ENCODE results near the gene MAN1A2.

MAN1A2 gene

GRCh38 chr1:117403597-117403996 is 36.3 kb downstream of the MAN1A2 start:
- no peaks in the 10 kb centered on the region for H3K9me3 ChIP-seq (ENCODE audit: control insufficient read depth, low read length)
- no peak for DNase-seq
- H2BK15ac ChIP-seq (ENCODE audit: low read depth, poor library complexity, severe bottlenecking) = no peak overlapping the region
- no peak overlapping the region for H2BK12ac ChIP-seq (ENCODE audit: low read length in 2 of 2)
- H2AK5ac ChIP-seq (ENCODE audit: low read length, severe bottlenecking) = no peak overlapping the region
- H3K27me3 ChIP-seq (ENCODE audit: control insufficient read depth in 1 of 2, insufficient read depth in 1 of 2, low read length in 2 of 2) = no peaks in the 10 kb centered on the region
- H3K14ac ChIP-seq (ENCODE audit: low read length in 2 of 2) = no peak overlapping the region
- H3K27ac ChIP-seq (ENCODE audit: low read length, poor library complexity, severe bottlenecking) = no peak overlapping the region
- no peak overlapping the region for H3K18ac ChIP-seq (ENCODE audit: low read depth in 1 of 2, low read length in 2 of 2)
- H2BK5ac ChIP-seq (ENCODE audit: low read depth, low read length, poor library complexity, severe bottlenecking) = no peak overlapping the region
- no peak overlapping the region for H2AFZ ChIP-seq (ENCODE audit: low read depth, low read length)
- H3K4ac ChIP-seq (ENCODE audit: low read depth in 1 of 2, low read length in 2 of 2) = no peak overlapping the region
- H3K4me2 ChIP-seq (ENCODE audit: low read length, poor library complexity, severe bottlenecking) = no peak overlapping the region
- H3K4me1 ChIP-seq (ENCODE audit: control insufficient read depth, insufficient read depth, low read depth, low read length) = peaks cover 1% of the 10 kb centered on the region
- H3K79me1 ChIP-seq (replicated peaks; ENCODE audit: low read length, poor library complexity, severe bottlenecking) = peaks cover 20% of the 10 kb centered on the region
- no peak overlapping the region for H3K9ac ChIP-seq (ENCODE audit: low read length)
- no peak overlapping the region for H4K91ac ChIP-seq (ENCODE audit: low read length)
- H3K36me3 ChIP-seq (ENCODE audit: control insufficient read depth in 1 of 2, insufficient read depth in 2 of 2, low read depth in 1 of 2, low read length in 2 of 2) = peaks cover 0 to 22% of the 10 kb centered on the region in 2 experiments
- no peak overlapping the region for H2BK120ac ChIP-seq (ENCODE audit: low read depth, low read length)
- no peak overlapping the region for H3K23ac ChIP-seq (ENCODE audit: low read length in 2 of 2)
- H3K4me3 ChIP-seq (ENCODE audit: insufficient read depth in 1 of 2, low read depth in 1 of 2, low read length in 2 of 2) = no peak overlapping the region
- no peak overlapping the region for H4K8ac ChIP-seq (ENCODE audit: low read length)
- WGBS = 97% methylated on average over 2 of the region's 3 CpGs

GRCh38 chr1:117405042-117405441 is 37.8 kb downstream of the MAN1A2 start:
- Histone ChIP-seq H3K27ac (ENCODE audit: low read length, poor library complexity, severe bottlenecking) (no peak overlapping the region), H3K23ac (ENCODE audit: low read length in 2 of 2) (no peak overlapping the region)
- no peak for DNase-seq

GRCh38 chr1:117412472-117412871 is 45.2 kb downstream of the MAN1A2 start:
- H2AFZ ChIP-seq (ENCODE audit: low read depth, low read length) = no peak overlapping the region
- no peak overlapping the region for H3K14ac ChIP-seq (ENCODE audit: low read length in 2 of 2)
- no peak overlapping the region for H2BK15ac ChIP-seq (ENCODE audit: low read depth, poor library complexity, severe bottlenecking)
- H3K79me1 ChIP-seq (replicated peaks; ENCODE audit: low read length, poor library complexity, severe bottlenecking) = peaks cover 6% of the 10 kb centered on the region
- H3K27ac ChIP-seq (ENCODE audit: low read length, poor library complexity, severe bottlenecking) = no peak overlapping the region
- no peak overlapping the region for H2BK120ac ChIP-seq (ENCODE audit: low read depth, low read length)
- H3K4me2 ChIP-seq (ENCODE audit: low read length, poor library complexity, severe bottlenecking) = no peak overlapping the region
- H2BK5ac ChIP-seq (ENCODE audit: low read depth, low read length, poor library complexity, severe bottlenecking) = no peak overlapping the region
- no peak overlapping the region for H3K4me3 ChIP-seq (ENCODE audit: insufficient read depth in 1 of 2, low read depth in 1 of 2, low read length in 2 of 2)
- H3K36me3 ChIP-seq (ENCODE audit: control insufficient read depth in 1 of 2, insufficient read depth in 2 of 2, low read depth in 1 of 2, low read length in 2 of 2) = peaks cover 0 to 15% of the 10 kb centered on the region in 2 experiments
- H3K9me3 ChIP-seq (ENCODE audit: control insufficient read depth, low read length) = no peaks in the 10 kb centered on the region
- no peak overlapping the region for H2BK12ac ChIP-seq (ENCODE audit: low read length in 2 of 2)
- H3K9ac ChIP-seq (ENCODE audit: low read length) = no peak overlapping the region
- H3K4ac ChIP-seq (ENCODE audit: low read depth in 1 of 2, low read length in 2 of 2) = no peak overlapping the region
- no peak overlapping the region for H3K23ac ChIP-seq (ENCODE audit: low read length in 2 of 2)
- H3K27me3 ChIP-seq (ENCODE audit: control insufficient read depth in 1 of 2, insufficient read depth in 1 of 2, low read length in 2 of 2) = no peaks in the 10 kb centered on the region
- H2AK5ac ChIP-seq (ENCODE audit: low read length, severe bottlenecking) = no peak overlapping the region
- no peak overlapping the region for H4K8ac ChIP-seq (ENCODE audit: low read length)
- H3K18ac ChIP-seq (ENCODE audit: low read depth in 1 of 2, low read length in 2 of 2) = no peak overlapping the region
- no peak overlapping the region for H4K91ac ChIP-seq (ENCODE audit: low read length)
- H3K4me1 ChIP-seq (ENCODE audit: control insufficient read depth, insufficient read depth, low read depth, low read length) = peaks cover 1% of the 10 kb centered on the region
- DNase-seq = no peak

More at GRCh38 chr1:117405042-117405441, 37.8 kb downstream of the MAN1A2 start:
- Histone ChIP-seq H2BK15ac (ENCODE audit: low read depth, poor library complexity, severe bottlenecking) (no peak overlapping the region), H3K9ac (ENCODE audit: low read length) (no peak overlapping the region), H2AFZ (ENCODE audit: low read depth, low read length) (no peak overlapping the region), H3K4me2 (ENCODE audit: low read length, poor library complexity, severe bottlenecking) (no peak overlapping the region), H2BK5ac (ENCODE audit: low read depth, low read length, poor library complexity, severe bottlenecking) (no peak overlapping the region), H4K8ac (ENCODE audit: low read length) (no peak overlapping the region), H3K79me1 (replicated peaks; ENCODE audit: low read length, poor library complexity, severe bottlenecking) (peaks cover 7% of the 10 kb centered on the region), H2BK120ac (ENCODE audit: low read depth, low read length) (no peak overlapping the region), H4K91ac (ENCODE audit: low read length) (no peak overlapping the region), H3K27me3 (ENCODE audit: control insufficient read depth in 1 of 2, insufficient read depth in 1 of 2, low read length in 2 of 2) (no peaks in the 10 kb centered on the region), H2AK5ac (ENCODE audit: low read length, severe bottlenecking) (no peak overlapping the region), H3K4ac (ENCODE audit: low read depth in 1 of 2, low read length in 2 of 2) (no peak overlapping the region), H3K14ac (ENCODE audit: low read length in 2 of 2) (no peak overlapping the region), H3K18ac (ENCODE audit: low read depth in 1 of 2, low read length in 2 of 2) (no peak overlapping the region), H2BK12ac (ENCODE audit: low read length in 2 of 2) (no peak overlapping the region), H3K4me3 (ENCODE audit: insufficient read depth in 1 of 2, low read depth in 1 of 2, low read length in 2 of 2) (no peak overlapping the region), H3K36me3 (ENCODE audit: control insufficient read depth in 1 of 2, insufficient read depth in 2 of 2, low read depth in 1 of 2, low read length in 2 of 2) (peaks cover 0 to 22% of the 10 kb centered on the region in 2 experiments), H3K9me3 (ENCODE audit: control insufficient read depth, low read length) (no peaks in the 10 kb centered on the region), H3K4me1 (ENCODE audit: control insufficient read depth, insufficient read depth, low read depth, low read length) (peaks cover 1% of the 10 kb centered on the region)

- H2BK15ac ChIP-seq (ENCODE audit: low read depth, poor library complexity, severe bottlenecking) = no peak overlapping the region
- no peak overlapping the region for H2BK120ac ChIP-seq (ENCODE audit: low read depth, low read length)
- H3K79me1 ChIP-seq (replicated peaks; ENCODE audit: low read length, poor library complexity, severe bottlenecking) = peaks cover 4% of the 10 kb centered on the region
- H3K23ac ChIP-seq (ENCODE audit: low read length in 2 of 2) = no peak overlapping the region
- H4K91ac ChIP-seq (ENCODE audit: low read length) = no peak overlapping the region
- H3K14ac ChIP-seq (ENCODE audit: low read length in 2 of 2) = no peak overlapping the region
- 100% methylated on average over 3 of the region's 3 CpGs for WGBS
- DNase-seq = no peak
- no peak overlapping the region for H2BK12ac ChIP-seq (ENCODE audit: low read length in 2 of 2)
- no peak overlapping the region for H2AK5ac ChIP-seq (ENCODE audit: low read length, severe bottlenecking)
- H3K27ac ChIP-seq (ENCODE audit: low read length, poor library complexity, severe bottlenecking) = no peak overlapping the region
- no peak overlapping the region for H4K8ac ChIP-seq (ENCODE audit: low read length)
- H3K9me3 ChIP-seq (ENCODE audit: control insufficient read depth, low read length) = no peaks in the 10 kb centered on the region
- H3K4me1 ChIP-seq (ENCODE audit: control insufficient read depth, insufficient read depth, low read depth, low read length) = no peaks in the 10 kb centered on the region
- H3K4ac ChIP-seq (ENCODE audit: low read depth in 1 of 2, low read length in 2 of 2) = no peak overlapping the region
- H3K18ac ChIP-seq (ENCODE audit: low read depth in 1 of 2, low read length in 2 of 2) = no peak overlapping the region
- no peak overlapping the region for H3K4me3 ChIP-seq (ENCODE audit: insufficient read depth in 1 of 2, low read depth in 1 of 2, low read length in 2 of 2)
- no peaks in the 10 kb centered on the region for H3K27me3 ChIP-seq (ENCODE audit: control insufficient read depth in 1 of 2, insufficient read depth in 1 of 2, low read length in 2 of 2)
- H3K9ac ChIP-seq (ENCODE audit: low read length) = no peak overlapping the region
- peaks cover 0 to 9% of the 10 kb centered on the region in 2 experiments for H3K36me3 ChIP-seq (ENCODE audit: control insufficient read depth in 1 of 2, insufficient read depth in 2 of 2, low read depth in 1 of 2, low read length in 2 of 2)
- no peak overlapping the region for H2BK5ac ChIP-seq (ENCODE audit: low read depth, low read length, poor library complexity, severe bottlenecking)
- no peak overlapping the region for H2AFZ ChIP-seq (ENCODE audit: low read depth, low read length)
- no peak overlapping the region for H3K4me2 ChIP-seq (ENCODE audit: low read length, poor library complexity, severe bottlenecking)
These were observed 46.2 kb downstream of the MAN1A2 start for GRCh38 chr1:117413412-117413811.

All from mesenchymal stem cell (in vitro differentiated cells and primary cell).